ENCODE results near the gene ZNF564.
A peak's percentile ranks its signal among the peaks of the same experiment; 100 is the strongest.

The ZNF564 gene

GRCh38 chr19:12551060-12551832, at the start of gene ZNF564:
ZNF564 (minus strand) TSS chr19:12551482; CDS start chr19:12551332, 150 bp downstream.
- Histone ChIP-seq H3K27me3 (peaks cover 6% of the 10 kb centered on the region), H3K27ac (peak within 1 kb of the TSS; percentile 95), H3K4me3 (ENCODE audit: low read depth in 1 of 2, low read length in 1 of 2) (peak within 1 kb of the TSS; percentile 87 to 97), H3K9me3 (no peaks in the 10 kb centered on the region), H3K4me1 (ENCODE audit: control insufficient read depth in 1 of 2, insufficient read depth in 1 of 2, low read depth in 1 of 2, low read length in 1 of 2) (peaks cover 25% of the 10 kb centered on the region in 2 experiments), H3K36me3 (no peaks in the 10 kb centered on the region)
- TF ChIP-seq CTCF (IDR thresholded peaks at IDR 0.05): peak; percentile 32

GRCh38 chr19:12597594-12597993, 46.3 kb upstream of the ZNF564 start:
- peaks cover 17% of the 10 kb centered on the region for H3K36me3 ChIP-seq
- H3K9me3 ChIP-seq: no peaks in the 10 kb centered on the region
- TF ChIP-seq CTCF (IDR thresholded peaks at IDR 0.05): no peak
- no peak overlapping the region for H3K4me3 ChIP-seq (ENCODE audit: low read depth in 1 of 2, low read length in 1 of 2)
- H3K27ac ChIP-seq: no peak overlapping the region
- H3K27me3 ChIP-seq: no peaks in the 10 kb centered on the region
- no peaks in the 10 kb centered on the region for H3K4me1 ChIP-seq (ENCODE audit: control insufficient read depth in 1 of 2, insufficient read depth in 1 of 2, low read depth in 1 of 2, low read length in 1 of 2)

- TF ChIP-seq CTCF (IDR thresholded peaks at IDR 0.05): no peak
- Histone ChIP-seq H3K27me3 (no peaks in the 10 kb centered on the region), H3K9me3 (no peaks in the 10 kb centered on the region), H3K36me3 (peaks cover 16% of the 10 kb centered on the region), H3K27ac (no peak overlapping the region), H3K4me1 (ENCODE audit: control insufficient read depth in 1 of 2, insufficient read depth in 1 of 2, low read depth in 1 of 2, low read length in 1 of 2) (no peaks in the 10 kb centered on the region), H3K4me3 (ENCODE audit: low read depth in 1 of 2, low read length in 1 of 2) (no peak overlapping the region)
Measured at GRCh38 chr19:12596927-12597548, 45.8 kb upstream of the ZNF564 start.

- no peaks in the 10 kb centered on the region for H3K4me1 ChIP-seq (ENCODE audit: control insufficient read depth in 1 of 2, insufficient read depth in 1 of 2, low read depth in 1 of 2, low read length in 1 of 2)
- H3K4me3 ChIP-seq (ENCODE audit: low read depth in 1 of 2, low read length in 1 of 2): no peak overlapping the region
- TF ChIP-seq CTCF (IDR thresholded peaks at IDR 0.05): no peak
- no peaks in the 10 kb centered on the region for H3K27me3 ChIP-seq
- H3K27ac ChIP-seq: no peak overlapping the region
- H3K9me3 ChIP-seq: no peaks in the 10 kb centered on the region
- peaks cover 18% of the 10 kb centered on the region for H3K36me3 ChIP-seq
Measured at GRCh38 chr19:12596485-12596884, 45.2 kb upstream of the ZNF564 start.

GRCh38 chr19:12581100-12581499, 29.8 kb upstream of the ZNF564 start:
- no peaks in the 10 kb centered on the region for H3K27me3 ChIP-seq
- H3K9me3 ChIP-seq: peaks cover 18% of the 10 kb centered on the region
- H3K36me3 ChIP-seq: peaks cover 29% of the 10 kb centered on the region
- no peak overlapping the region for H3K4me3 ChIP-seq (ENCODE audit: low read depth in 1 of 2, low read length in 1 of 2)
- H3K4me1 ChIP-seq (ENCODE audit: control insufficient read depth in 1 of 2, insufficient read depth in 1 of 2, low read depth in 1 of 2, low read length in 1 of 2): no peaks in the 10 kb centered on the region
- no peak for TF ChIP-seq CTCF (IDR thresholded peaks at IDR 0.05)
- H3K27ac ChIP-seq: no peak overlapping the region

Measured in neutrophil (primary cell).